Stimulated activated CD8-positive, alpha-beta memory T cell treated with anti-CD3 and anti-CD28 coated beads, Interleukin-4, amount 100 ng/mL, for 1 hour (primary cell): ENCODE results near the gene SND1.

Source experiments
- DNase-seq, 2 donors: peaks; one replicate each; pipeline ENCODE4 v3.0.0-alpha.2; 2020; ENCODE audit warnings: low read depth in 2 of 2, low spot score in 1 of 2

The SND1 gene

GRCh38 chr7:128032605-128033235, 380.7 kb downstream of the SND1 start:
- no peak for DNase-seq

GRCh38 chr7:128033246-128033645, 381.3 kb downstream of the SND1 start:
- no peak for DNase-seq

- no peak for DNase-seq
These were observed 382.8 kb downstream of the SND1 start for GRCh38 chr7:128034825-128035224.

GRCh38 chr7:128035712-128036111, 383.7 kb downstream of the SND1 start:
- DNase-seq: no peak

- DNase-seq: no peak
These were observed 384.4 kb downstream of the SND1 start for GRCh38 chr7:128036226-128036940.

GRCh38 chr7:128037081-128037480, 385.1 kb downstream of the SND1 start:
- no peak for DNase-seq

GRCh38 chr7:128037880-128038619, 386.1 kb downstream of the SND1 start:
- no peak for DNase-seq

- DNase-seq: no peak
These were observed 387.6 kb downstream of the SND1 start for GRCh38 chr7:128039544-128039953.

- no peak for DNase-seq
These were observed 388.2 kb downstream of the SND1 start for GRCh38 chr7:128040205-128040604.

GRCh38 chr7:128041203-128041602, 389.2 kb downstream of the SND1 start:
- no peak for DNase-seq

GRCh38 chr7:128042012-128042411, 390.0 kb downstream of the SND1 start:
- no peak for DNase-seq

- no peak for DNase-seq
These were observed 392.1 kb downstream of the SND1 start for GRCh38 chr7:128044064-128044463.

- DNase-seq: no peak
These were observed 393.2 kb downstream of the SND1 start for GRCh38 chr7:128045158-128045557.

- DNase-seq: no peak
These were observed 393.8 kb downstream of the SND1 start for GRCh38 chr7:128045766-128046165.

- no peak for DNase-seq
These were observed 400.4 kb downstream of the SND1 start for GRCh38 chr7:128052404-128052803.

GRCh38 chr7:128053023-128053422, 401.0 kb downstream of the SND1 start:
- no peak for DNase-seq

GRCh38 chr7:128053991-128054390, 402.0 kb downstream of the SND1 start:
- no peak for DNase-seq

GRCh38 chr7:128054511-128054910, 402.5 kb downstream of the SND1 start:
- no peak for DNase-seq

- no peak for DNase-seq
These were observed 403.6 kb downstream of the SND1 start for GRCh38 chr7:128055637-128056036.

- DNase-seq: no peak
These were observed 404.9 kb downstream of the SND1 start for GRCh38 chr7:128056901-128057300.

GRCh38 chr7:128057909-128058308, 405.9 kb downstream of the SND1 start:
- no peak for DNase-seq
